Endometrium (tissue), 2 donors: ENCODE results near the gene CCDC50.

Source experiments
- FAIRE-seq: peaks from 2 replicates; lab custom pipeline; 2012; peaks lifted over from hg19 to GRCh38; lab: Jason Lieb, UNC
- donor health status: control.
- donor health status: control.

The CCDC50 gene, protein sequence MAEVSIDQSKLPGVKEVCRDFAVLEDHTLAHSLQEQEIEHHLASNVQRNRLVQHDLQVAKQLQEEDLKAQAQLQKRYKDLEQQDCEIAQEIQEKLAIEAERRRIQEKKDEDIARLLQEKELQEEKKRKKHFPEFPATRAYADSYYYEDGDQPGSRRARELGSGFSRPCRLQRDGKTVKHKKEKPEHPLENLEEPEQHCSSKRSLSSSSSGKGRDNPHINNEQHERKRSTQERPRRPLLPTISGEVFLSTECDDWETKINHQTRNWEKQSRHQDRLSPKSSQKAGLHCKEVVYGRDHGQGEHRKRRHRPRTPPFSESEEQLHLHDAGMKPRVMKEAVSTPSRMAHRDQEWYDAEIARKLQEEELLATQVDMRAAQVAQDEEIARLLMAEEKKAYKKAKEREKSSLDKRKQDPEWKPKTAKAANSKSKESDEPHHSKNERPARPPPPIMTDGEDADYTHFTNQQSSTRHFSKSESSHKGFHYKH

DNA sequence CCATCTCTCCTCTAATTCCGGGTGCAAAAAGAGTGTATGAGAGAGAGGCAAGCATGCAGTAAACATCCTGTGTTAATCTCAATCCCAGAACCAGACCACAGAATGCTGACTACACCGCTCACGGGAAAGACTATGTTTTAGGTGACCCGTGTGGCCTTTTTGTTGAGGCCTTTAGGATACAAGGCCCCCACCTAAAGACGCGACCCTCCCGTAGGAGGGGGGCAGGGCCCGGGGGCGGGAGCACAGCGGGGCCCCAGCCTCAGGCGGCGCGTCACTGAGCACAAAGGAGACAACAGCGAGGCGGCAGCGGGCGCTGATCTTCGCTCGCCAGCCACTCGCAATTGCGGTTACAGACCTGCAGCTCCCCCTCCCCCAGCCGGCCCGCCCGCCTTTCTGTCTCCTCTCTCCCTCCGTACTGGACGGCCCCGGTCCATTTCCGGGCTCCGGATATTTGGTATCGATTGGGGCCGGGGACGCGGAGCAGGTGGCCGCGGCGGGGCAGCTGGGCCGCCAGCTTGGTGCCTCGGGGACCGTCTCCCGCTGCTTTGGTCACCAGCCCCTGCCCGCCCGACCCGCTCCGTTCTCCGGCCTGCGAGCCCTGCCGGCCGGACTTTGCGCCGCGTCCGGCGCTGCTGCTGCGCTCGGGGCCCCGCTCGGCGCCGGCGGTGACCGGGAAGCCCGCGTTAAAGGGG is at the start of gene CCDC50:
CCDC50 (plus strand) TSS at position 433 of the 692 bp plus-strand sequence. CDS start 281 bp downstream, outside the sequence.
- FAIRE-seq: no peak

DNA sequence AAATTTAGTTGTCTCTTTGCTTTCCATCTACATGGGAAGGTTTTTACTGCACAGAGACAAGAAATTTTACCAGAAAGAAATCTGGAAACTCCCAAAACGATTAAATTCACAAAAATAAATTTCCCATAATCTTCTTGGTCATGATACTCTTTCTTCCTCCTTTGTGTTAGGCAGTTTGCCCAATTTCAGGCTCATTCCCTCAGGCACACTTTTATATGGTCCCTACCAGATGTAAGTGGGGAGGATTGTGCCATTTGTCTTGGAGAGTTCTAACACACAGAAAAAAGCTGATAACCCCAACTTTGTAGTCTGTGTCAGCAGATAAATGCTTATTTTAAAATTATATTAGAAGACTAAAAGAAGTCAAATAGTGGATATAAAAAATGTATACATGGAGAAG is 49.1 kb upstream of the CCDC50 start:
- no peak for FAIRE-seq

DNA sequence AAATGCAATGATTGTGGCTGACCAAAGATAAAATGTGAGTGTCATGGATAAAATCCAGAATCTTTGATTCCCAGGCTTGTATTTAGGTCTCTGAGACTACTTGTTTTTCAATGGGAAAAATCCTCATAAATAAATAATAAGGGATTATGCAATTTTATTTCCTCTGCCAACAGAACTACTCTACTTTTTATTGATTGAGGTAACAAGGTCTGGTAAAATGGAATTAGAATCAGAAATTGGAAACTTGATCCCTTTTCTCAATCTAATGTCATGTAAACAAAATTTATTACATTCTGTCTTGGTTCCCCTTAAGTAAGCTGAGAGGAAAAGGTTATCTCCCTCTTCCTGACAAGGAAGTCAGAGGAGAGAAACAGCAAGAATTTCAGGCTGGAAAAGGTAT is 48.3 kb upstream of the CCDC50 start:
- FAIRE-seq: no peak

DNA sequence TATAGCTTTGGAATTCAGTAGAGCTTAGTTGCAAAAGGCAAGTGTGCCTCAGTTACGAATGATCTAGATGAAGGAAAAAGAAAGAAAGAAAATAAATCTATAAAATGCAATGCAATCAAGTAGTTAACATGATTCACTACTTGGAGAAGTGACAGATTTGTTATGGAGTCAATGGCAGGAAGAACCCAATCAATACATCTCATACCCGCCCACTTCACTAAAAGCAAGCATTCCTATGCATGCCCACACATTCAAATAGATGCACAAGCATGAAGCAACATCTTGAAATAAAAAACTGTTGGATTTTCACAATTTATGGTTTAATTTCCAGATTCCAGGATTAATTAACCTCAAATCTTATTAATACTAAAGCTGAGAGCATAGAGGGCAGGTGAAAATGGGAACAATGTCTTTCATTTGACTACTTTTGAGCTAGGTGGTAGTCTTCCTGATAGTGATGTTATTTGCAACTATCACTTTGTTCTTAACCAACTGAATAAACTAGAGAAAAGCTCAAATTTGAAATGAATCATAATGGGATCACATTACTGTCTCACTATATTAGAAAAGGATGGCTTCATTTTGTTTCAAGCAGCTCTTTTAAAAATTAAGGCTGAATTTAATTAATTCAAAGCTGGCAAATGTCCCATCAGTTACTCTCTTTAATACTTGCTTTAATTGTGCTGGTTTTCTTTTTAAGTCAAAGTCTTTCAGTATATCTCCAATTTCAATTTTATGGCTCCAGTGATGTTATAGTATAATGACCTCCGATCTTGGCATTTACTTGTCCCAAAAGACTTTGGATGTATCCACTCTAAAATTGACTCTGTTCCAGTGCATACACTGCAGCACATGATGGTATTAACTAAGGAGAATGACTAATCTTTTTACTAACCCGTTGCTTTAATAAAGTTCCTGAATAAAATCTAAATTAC is 46.7 kb upstream of the CCDC50 start:
- FAIRE-seq: no peak

DNA sequence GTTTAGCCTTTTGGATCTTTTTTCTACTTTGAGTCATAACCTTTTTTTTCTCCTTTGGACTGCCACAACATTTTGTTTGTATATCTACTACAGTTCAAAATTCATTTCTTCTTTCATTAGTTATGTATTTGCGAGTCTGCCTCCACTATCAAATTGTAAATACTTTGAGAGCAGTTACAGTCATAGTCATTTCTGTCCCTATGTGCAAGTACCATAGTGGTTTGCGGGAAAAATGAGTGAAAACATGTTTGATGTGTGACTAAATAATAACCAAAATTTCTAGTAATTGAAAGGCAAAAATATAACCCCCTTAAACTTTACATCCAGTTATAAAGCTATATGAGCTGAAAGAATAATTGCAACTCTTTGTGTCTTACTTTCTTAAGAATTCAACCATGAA is 45.8 kb upstream of the CCDC50 start:
- no peak for FAIRE-seq

DNA sequence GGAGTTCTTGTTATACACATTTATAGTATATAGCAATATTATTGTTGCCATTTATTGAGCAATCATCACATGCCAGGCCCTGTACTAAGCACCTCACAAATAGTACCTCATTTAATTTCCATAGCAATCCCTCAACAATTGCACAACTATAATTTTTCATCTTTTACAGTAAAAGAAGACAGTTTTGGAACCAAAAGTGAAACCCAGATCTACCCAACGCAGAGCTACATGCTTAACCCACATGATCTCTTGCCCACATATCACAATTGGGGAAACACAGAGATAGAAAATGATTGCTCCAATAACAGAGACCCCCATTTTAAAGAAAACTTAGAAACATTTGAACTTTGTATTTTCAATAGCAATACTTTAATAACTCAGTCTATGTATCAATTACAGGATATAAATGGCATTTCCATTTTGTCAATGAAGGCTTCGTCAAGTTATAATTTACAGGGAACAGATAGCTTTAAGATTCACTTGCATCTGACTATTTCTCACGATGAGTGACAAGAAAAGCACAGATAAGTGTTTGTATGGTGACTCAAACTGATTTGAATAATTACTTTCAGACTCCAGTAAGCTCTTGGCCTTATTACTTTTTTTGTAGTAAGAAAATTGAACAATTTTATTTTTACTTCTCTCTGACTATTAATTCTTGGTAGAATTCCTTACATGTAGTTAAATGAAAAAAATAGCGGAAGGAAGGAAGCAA is 38.7 kb upstream of the CCDC50 start:
- FAIRE-seq: no peak

DNA sequence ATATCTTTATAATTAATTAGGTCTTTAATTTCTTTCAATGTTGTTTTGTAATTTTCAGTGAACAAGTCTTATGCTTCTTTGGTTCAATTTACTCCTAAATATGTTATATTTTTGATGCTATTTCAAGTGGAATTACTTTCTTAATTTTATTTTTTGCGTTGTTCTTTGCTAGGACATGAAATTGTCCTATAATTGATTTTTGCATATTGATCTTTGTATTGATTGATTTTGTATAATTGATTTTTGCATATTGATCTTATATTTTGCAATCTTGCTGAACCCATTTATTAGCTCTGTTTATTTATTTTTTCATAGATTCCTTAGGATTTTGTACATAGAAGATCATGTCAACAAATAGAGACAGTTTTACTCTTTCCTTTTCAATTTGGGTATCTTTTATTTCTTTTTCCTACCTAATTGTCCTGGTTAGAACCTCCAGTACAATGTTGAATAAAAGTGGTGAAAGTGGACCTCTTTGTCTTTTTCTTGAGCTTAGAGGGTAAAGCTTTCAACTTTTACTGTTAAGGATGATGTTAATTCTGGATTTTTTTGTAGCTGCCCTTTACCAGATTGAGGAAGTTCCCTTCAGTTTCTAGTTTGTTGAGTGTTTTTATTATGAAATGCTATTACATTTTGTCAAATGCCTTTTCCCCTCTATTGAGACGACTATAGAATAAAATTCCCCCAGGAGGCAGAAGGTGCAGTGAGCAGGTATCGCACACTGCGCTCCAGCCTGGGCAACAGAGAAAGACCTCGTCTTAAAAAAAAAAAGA is 36.8 kb upstream of the CCDC50 start:
- no peak for FAIRE-seq

DNA sequence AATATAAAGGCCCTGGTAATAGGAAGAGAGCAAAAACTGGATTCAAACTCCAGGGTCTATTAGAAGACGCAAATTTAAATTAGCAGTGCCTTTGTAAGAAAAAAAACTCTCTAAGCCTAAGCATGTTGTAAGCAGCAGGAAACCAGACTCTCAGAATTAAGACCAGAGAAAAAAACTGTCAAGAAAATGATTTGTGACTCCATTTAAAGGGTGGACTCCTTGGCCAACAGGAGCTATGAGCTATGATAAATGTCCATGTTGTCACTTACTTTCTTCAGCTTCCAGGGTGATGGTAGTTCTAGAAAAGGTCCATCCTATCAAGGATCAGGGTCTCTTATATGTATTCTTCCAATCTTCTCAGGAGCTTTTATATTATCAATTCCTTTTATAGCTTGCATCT is 34.9 kb upstream of the CCDC50 start:
- FAIRE-seq: no peak

DNA sequence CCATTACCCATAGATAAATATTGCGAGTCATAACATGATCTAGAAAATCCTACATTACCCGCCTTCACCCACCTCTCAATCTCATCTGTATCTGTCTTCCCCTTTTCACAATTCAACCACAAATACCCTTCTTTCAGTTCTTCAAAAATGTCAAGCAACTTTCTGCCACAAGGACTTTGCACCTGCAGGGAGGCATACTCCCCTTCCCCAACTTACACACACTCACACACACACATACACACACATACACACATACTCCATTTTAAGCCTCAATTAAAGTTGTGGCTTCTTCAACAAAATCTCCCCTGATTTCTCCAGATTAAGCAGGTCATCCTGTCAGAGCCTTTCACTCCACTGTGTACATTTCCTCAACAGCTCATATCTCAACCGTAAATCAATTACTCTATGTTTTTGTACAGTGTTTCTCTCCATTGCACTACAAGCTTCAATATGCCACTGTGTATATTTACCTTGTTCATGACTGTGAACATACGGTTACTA is 33.1 kb upstream of the CCDC50 start:
- FAIRE-seq: no peak

DNA sequence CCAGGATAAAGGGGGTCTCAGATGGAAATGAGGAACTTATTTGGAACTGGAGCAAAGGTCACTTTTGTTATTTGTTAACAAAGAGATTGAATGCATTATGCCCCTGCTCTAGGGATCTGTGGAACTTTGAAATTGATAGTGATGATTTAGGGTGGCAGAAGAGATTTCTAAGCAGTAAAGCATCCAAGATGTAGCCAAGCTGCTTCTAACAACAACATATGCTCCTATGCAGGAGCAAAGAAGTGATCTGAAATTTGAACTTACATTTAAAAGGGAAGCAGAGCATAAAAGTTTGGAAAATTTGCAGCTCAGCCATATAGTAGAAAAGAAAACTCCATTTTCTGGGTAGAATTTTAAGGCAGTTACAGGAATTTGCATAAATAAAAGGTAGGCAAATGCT is 30.3 kb upstream of the CCDC50 start:
- no peak for FAIRE-seq

DNA sequence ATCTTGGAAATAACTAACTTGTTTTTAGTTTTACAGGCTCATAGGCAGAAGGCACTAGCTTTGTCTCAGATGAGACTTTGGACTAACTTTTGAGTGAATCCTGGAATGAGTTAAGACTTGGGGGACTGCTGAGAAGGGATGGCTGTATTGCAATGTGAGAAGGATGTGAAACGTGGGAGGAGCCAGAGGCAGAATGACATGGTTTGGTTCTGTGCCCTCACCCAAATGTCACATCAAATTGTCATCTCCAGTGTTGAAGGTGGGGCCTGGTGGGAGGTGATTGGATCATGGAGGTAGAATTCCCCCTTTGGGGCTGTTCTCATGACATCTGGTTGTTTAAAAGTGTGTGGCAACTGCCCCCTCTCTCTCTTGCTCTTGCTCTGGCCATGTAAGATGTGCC is 28.8 kb upstream of the CCDC50 start:
- no peak for FAIRE-seq

DNA sequence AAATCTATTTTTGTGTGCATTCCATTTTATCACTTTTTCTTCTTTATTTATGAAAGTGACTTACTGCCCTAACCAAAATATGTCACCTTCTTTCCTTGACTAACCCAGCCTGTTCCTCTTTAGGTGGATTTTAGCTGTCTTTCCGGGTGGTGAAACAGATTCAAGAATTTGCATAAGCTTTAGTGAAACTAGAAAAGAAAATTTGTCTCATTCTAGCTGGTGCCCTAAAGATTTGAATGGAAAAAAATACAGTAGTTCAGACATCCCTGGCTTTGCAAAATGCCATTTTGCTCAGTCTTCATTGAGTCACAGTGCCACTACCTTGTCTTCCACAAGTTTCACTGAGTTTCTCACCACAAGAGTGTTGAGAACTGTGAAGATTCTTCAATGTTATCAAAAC is 28.2 kb upstream of the CCDC50 start:
- FAIRE-seq: no peak

DNA sequence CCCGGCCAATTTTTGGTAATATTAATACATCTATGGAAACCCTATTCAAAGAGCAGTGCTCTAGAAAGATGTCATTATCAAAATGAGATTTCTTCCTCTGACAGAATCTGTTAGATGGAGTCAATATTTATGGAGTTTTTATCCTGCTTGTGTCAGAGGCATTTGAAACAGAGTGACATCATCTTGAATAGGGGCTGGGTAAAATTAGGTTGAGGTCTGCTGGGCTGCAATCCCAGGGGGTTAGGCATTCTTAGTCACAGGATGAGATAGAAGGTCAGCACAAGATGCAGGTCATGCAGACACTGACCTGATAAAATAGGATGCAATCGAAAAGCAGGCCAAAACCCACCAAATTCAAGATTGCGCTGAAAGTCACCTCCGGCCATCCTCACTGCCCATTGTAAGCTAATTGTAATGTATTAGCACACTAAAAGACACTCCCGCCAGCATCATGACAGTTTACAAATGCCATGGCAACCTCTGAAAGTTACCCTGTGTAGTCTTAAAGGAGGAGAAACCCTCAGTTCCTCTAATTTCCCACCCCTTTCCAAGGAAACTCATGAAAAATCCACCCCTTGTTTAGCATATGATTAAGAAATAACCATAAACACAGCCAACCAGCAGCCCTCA is 27.3 kb upstream of the CCDC50 start:
- no peak for FAIRE-seq

DNA sequence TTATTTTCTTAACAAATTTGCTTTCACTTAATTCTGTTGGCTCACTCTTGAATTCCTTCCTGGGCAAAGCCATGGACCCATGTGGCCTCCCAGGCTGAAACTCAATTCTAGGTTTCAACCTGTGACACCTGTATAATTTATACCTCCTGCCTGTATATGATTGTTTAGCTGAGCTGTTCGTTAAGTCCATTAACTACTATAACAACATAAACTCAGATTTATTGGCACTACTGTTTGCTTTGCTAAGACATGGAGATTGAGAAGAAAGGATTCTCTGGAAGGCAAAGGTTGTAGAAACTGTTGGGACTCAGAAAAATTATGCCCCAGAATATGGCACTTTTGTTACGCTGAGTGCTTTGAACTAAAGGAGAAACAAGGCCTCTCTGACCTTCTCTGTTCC is 26.7 kb upstream of the CCDC50 start:
- FAIRE-seq: no peak

DNA sequence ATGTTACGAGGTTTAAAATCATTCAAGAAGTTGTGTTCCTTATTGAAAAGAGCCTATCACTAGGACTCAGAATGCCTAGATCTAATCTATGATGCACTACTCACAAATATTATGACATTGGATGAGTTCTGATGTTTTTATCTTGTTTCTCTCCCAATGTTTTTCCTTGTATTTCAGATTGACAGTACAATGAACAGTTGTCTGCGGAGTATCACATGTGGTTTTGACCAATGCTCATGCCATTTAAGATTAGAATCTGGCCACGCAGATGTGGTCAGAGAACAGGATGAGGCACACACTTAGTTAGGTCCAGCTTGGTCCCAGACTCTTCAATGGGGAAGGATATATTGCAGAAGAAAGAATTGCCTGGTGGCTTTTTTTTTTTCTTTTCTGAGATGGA is 25.6 kb upstream of the CCDC50 start:
- FAIRE-seq: no peak

DNA sequence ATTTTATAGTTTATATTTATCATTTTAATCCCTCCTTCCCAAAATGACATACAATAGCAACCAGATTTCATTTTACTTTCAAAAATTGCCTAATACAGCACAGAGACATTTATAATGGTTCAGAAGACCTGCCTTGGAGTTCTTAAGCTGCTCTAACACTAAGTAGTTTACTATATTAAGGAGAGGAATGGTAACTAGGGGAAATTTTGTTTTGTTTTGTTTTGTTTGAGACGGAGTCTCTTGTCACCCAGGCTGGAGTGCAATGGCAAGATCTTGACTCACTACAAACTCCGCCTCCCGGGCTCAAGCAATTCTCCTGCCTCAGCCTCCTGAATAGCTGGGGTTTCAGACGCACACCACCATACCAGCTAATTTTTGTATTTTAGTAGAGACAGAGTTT is 22.8 kb upstream of the CCDC50 start:
- FAIRE-seq: no peak

DNA sequence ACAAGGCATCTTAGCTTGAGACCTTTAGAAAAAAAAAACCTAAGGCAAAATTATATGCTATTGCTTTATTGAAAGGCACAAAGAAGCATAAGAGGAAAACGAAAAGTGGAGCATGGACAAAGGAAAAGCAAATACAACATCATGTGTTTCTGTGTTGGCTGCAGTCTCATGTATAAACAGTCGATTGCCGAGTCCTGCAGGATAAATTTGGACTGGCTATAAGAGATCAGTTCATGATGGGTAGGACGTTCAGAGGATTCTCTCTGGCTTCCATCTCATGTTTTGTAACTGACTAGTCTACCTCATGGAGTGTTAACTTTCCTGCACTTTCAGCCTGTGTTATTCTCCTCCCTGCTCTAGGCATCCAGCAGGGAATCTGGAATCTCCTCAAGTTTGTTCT is 21.9 kb upstream of the CCDC50 start:
- no peak for FAIRE-seq

DNA sequence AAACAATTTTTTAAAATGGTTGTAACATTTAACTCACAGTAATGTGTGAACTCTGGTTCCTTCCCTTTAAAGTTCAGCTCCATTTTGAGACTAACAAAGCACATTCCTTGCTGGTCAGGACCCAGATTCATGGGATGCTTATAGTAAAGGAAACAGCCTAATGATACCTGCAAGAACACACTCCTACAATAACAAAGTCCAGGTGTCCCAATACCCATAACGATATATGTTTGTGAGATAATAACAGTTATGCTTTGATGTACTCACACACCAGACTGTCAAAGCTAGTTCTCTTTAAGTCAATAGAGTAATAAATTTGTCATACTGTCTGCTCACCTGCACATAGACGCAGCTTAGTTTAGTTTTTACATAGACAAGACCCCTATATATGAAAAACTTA is 15.9 kb upstream of the CCDC50 start:
- no peak for FAIRE-seq

DNA sequence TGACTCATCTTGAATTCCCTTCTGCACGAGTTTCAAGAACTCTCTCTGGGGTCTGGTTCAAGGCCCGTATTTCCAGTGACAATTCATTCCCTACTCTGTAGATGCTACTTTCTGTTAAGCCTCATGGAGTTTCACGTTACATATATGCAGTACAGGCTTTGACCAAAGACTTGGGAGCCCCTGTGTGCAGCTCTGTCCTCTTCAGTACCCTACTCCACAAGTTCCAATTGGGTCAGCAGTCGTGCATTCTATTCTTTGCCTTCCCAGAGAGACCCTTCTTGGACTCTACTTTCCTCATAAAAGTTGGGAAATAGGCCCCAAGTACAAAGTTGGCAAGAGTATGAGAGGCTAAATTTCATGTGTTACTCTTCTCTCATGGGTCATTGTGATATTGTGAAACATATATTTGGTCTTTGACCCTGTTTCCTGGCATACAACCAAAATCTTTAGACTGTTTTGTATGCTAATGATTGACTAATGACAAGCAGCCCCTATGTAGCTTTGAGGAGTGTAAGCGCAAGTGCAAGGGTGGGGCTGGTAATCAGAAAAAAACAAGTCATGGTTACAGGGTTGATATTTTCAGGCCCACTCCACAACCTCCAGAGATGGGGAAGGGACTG is 15.0 kb upstream of the CCDC50 start:
- FAIRE-seq: no peak
